NCI-H345 treated with DMSO at 0.1 percent for 48 hours (cell line): ENCODE results near the gene TTLL3.

Experiments used
- DNase-seq: peaks from one replicate; lab custom pipeline; 2025; ENCODE audit not compliant: unreplicated experiment; lab: John Stamatoyannopoulos, UW

The TTLL3 gene

DNA sequence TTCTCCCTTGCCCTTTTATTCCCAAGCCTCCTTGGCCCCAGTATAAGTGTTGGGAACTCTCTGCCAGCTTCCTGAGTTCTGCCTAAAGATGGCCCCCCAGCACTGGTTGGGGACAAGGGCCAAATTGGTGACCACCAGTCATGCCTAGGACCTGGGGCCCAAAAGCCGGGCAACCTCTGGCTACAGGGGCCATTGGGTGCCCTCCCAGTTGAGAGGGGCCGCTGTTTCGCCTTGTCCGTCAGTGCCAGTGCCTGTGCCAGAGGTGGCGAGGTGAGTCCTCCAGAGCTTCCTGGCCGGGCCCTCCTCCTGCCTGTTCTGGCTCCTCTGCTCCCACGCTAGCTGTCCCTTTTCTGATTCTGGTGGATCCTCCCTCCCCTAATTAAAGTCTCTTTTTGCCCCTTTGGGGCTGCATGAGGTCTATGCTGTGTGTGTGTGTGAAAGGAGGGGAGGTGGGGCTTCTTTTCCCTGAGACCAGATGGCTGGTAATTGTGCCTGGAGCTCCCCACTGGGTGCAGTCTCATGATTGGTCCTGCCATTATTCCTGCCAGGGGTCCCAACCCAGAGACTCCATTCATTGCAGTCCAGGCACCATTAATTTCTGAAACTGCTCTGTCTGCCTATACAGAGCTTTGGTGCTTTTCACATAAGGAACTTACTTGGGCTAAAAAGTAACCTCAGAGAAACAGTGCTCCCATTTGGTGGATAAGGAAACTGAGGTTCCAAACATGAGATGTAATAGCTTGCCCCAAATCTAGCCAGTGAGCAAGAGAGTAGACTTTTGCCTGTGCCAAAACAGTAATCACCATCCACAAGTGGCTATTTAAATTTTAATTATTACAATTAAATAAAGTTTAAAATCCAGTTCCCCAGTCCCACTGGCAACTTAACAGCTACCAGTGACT is 3.1 kb upstream of the TTLL3 start:
- no peak for DNase-seq

DNA sequence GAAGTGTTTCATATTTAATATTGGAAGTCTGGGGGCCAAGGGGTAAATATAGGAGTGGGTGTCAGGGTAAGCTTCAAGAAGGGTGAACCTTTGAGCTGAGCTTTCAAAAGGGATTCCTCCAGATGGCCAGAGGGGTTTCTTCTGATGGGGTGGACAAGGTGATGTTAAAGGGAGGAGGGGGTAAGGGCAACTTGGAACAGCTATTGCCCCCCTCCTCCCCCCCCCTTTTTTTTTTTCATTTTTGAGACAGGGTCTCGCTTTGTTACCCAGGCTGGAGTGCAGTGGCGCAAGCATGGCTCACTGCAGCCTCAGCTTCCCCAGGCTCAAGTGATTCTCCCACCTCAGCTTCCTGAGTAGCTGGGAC is 2.1 kb upstream of the TTLL3 start:
- no peak for DNase-seq

DNA sequence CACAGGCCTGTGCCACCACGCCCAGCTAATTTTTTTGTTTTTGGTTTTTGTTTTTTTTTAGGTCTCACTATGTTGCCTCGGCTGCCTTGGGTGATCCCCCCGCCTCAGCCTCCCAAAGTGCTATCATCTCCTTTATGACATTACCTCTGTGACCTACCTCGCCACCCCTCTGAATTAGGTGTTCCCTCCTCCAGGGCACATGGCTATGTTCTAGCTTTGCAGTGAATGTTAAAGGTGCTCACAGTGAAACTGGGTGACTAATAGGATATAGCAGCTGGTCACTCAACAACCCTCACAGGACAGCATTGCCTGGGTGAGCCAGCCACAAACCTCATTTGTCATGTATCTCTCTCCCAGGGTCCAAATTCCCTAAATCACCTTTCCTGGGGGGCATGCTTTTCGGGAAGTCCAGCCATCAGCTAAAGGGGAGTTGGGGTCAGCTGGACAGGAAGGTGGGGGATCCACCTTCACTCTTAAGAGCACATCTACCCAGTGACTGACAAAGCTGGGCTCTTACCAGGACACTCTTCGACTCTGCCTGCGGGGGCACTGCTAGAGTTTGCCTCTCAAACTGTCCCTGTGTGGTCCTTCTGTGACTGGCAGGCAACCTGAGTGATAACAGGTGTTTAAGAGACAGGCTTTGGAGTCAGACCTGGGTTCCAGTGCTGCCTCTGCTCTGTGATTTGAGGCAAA is 1.6 kb upstream of the TTLL3 start:
- DNase-seq: peak; percentile 31

DNA sequence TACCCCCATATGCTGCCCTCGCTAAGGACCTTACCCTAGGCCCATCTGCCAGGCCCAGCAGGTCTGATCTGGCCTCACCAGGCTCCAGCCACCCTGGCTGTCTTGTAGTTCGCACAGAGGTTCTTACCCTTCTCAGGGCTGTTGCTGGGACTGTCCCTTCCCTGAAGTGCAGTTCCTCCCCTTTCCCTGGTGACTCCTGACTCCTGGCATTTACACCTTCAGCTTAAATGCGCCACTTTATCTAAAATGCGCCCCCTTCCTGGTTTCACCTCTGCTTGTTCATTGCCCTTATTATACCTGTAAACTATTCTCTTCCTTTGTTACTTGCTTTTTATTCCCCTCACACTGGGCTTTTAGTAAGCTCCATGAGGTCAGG is 835 bp upstream of the TTLL3 start:
- DNase-seq: no peak

DNA sequence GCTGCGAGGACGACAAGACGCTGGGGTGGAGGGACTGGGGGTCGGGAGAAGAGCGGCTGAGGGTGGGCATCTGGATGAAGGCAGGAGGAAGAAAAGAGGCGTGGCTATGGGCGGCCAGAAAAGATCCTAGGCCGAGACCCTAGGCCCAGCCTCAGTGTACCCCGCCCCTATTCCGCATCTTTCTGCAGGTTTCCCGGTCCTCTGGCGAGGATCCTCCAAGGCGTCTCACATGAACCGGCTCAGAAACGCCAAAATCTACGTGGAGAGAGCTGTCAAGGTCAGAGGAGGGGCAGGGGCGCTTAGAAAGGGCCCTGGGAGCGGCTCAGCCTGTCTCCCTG is 340 bp downstream of the TTLL3 start:
- no peak for DNase-seq

DNA sequence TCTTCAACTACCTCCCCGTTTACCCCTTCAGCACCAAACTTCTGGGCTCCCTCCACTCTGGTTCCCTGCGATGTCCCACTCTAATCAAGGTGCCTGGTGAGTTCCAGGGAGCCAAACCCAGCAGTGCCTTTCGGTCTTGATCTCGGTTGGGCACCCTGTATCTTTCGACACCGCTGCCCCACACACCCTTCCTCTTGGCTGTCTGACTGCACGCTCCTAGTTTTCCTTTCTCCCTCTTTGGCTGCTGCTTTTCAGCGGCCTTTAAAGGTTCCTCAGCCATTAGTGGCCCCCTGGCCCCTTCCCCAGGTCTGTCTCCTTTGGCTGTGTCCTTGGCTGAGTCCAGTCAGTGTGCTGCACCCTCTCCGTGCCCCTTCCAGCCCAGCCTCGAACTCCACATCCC is 784 bp downstream of the TTLL3 start:
- no peak for DNase-seq

DNA sequence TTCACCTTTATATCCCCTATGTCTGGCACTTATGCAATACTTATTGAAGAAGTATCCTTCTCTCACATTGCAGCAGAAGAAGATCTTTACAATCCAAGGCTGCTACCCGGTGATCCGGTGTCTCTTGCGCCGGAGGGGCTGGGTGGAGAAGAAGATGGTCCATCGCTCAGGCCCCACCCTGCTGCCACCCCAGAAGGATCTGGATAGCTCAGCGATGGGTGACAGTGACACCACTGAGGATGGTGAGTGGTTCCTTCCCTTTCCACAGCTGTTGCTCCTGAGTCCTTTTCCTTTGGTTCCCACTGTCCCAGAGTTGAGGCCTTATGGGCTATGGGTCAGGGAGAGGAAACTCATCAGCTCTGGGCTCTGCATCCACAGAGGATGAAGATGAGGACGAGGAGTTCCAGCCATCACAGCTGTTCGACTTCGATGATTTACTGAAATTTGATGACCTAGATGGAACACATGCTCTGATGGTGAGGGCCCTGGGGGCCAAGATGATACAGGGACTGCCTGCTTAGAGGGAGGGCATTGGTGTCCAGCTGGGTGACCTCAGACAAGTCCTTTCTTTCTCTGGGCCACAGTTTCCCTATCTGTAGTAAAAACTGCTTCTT is 2.9 kb downstream of the TTLL3 start:
- no peak for DNase-seq

DNA sequence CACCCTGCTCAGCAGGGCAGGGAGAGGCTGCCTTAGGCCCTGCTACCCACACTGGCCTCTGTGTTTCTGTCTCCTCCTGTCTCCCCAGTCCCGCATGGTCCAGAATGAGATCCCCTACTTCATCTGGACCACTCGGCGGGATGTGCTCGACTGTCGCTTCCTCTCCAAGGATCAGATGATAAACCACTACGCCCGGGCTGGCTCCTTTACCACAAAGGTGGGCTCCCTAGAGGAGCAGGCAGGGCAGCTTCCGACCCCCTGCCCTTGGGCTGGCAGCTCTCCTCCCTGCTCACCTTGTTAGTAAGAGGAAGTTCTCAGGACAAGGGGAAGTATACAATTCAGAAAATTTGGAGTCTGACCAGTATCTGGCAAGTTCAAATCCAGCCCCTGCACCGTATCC is 5.9 kb downstream of the TTLL3 start:
- DNase-seq: no peak

DNA sequence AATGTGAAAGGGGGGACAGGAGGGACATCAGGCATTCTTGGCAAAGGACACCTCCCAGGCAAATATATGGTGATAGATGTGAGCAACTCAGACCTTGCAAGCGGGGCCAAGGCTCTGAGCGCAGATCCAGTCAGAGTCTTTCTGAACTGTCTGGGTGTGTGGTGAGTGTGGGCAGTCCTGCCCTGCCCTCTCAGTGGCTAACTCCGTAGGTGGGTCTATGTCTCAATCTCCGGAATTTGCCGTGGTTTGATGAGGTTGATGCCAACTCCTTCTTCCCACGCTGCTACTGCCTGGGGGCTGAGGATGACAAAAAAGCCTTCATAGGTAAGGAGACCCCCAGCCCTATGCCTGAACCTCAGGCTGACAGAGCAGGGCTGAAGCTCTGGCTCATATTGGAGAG is 7.4 kb downstream of the TTLL3 start:
- no peak for DNase-seq

DNA sequence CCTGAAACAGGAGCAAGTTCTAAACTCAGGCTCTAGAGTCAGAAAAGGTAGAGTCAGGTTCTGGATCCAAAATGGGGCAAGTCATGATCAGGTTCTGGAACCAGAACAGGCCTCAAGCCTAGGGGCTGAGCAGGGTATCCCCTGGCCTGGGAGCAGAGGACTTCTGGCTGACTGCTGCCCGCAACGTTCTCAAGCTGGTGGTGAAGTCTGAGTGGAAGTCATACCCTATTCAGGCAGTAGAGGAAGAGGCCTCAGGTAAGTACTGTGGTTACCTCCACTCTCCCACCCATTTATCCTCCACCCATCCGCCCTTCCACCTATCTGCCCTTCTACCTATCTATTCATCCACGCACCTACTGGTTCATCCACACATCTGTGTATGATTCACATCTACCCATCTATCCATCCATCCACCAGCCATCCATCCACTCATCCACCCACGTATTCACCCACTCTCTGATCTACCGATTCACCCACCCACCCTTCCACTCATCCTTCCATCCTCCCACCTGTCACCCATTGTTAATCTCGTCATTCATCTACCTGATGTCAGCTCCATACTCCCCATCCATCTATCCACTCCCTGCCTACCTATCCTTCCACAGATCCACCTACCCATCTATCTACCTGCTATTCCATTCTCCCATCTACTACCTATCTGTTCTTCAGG is 8.7 kb downstream of the TTLL3 start:
- no peak for DNase-seq

DNA sequence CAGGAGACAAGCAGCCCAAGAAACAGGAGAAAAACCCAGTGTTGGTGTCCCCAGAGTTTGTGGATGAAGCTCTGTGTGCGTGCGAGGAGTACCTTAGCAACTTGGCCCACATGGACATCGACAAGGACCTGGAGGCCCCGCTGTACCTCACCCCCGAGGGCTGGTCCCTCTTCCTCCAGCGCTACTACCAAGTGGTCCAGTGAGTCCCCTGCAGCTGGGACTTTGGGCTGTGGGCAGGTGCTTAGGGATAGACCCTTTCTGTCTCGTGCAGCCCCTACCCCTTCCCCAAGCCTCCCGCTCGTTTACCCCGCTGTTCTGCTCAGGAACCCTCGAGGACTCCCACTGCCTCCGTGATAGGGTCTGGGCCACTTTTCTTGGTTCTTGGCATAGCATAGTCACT is 10.5 kb downstream of the TTLL3 start:
- no peak for DNase-seq

DNA sequence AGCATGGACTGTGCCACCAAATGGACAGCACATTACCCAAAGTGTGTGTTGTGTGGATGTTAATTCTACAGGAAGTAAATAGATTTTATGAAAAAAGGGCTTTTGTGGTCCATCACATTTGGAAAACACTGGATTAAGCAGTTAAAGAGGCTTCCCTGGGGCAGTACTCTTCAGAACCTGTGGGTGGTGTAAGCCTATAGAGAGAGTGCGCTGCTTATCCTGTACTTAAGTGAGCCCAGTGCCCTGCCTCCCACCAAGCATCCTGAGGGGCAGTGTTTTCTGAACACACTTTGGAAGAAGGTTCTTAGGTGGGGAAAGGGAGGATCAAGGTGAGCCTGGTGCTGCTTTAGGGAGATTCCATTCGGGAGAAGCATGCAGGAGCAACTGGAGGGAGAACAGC is 10.9 kb downstream of the TTLL3 start:
- DNase-seq: no peak

DNA sequence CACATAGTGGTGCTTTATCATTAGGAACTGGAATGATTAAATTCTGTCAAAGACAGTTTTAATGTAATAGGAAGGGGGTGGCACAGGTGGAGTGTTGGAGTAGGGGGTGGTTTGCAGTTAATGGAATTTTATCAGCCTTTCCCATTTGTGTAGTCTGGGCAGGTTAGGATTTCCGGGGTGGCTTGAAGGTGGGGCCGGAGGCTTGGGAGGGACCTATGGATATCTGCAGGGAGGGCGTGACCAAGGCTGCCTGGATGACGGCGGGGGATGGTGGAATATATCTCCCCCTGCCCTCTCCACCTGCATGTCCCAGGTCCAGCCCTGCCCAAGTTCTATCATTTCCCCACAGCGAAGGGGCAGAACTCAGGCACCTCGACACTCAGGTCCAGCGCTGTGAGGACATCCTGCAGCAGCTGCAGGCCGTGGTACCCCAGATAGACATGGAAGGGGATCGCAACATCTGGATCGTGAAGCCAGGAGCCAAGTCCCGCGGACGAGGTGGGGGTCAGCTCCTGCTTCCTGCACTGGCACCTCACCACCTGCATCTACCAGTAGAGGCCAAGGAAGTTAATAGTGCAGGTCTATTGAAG is 15.5 kb downstream of the TTLL3 start:
- no peak for DNase-seq

DNA sequence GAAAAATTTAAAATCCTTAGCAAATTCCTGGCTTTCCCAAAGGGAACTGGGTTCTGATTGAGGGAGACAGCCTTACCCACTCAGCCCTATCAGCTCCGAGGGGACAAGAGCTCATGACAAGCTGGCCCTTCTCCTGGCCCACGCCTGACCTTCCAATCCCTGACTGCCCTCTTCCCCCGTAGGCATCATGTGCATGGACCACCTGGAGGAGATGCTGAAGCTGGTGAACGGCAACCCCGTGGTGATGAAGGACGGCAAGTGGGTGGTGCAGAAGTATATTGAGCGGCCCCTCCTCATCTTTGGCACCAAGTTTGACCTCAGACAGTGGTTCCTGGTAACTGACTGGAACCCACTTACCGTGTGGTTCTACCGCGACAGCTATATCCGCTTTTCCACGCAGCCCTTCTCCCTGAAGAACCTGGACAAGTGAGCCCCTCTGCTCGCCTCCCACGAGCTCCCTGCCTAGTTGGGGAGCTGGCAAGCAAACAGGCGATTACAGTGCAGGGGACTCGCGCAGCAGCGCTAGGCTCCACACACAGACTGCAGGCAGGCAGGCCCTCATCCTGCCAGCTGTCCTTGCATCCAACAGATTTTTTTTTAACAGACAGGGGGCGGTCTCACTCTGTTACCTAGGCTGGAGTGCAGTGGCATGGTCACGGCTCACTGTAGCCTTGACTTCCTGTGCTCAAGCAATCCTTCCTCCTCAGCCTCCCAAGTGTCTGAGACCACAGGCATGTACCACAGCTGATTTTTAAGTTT is 16.9 kb downstream of the TTLL3 start:
- DNase-seq: no peak

DNA sequence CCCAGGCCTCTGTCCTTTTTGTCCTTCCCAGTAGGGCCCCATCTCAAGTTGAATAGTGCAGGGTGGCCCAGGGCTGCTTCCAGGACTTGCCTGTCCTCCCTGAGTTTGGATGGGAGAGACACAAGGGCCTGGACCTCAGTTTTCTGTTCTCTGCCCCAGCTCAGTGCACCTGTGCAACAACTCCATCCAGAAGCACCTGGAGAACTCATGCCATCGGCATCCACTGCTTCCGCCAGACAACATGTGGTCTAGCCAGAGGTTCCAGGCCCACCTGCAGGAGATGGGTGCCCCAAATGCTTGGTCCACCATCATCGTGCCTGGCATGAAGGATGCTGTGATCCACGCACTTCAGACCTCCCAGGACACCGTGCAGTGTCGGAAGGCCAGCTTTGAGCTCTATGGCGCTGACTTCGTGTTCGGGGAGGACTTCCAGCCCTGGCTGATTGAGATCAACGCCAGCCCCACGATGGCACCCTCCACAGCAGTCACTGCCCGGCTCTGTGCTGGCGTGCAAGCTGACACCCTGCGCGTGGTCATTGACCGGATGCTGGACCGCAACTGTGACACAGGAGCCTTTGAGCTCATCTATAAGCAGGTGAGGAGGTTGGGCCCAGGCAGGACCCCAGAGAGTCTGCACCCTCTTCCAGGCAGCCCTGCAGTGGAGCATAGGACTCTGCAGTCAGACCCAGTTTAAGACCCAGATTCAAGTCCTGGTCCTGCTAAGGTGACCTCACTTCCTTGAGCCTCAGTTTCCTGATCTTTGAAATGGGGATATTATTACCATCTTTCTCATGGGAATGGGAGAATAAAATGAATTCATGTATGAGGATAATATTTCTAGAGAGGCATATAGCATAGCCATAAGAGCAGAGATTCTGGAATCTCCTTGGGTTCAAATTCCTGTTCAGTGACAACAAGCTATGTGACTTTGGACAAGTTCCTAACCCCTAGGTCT is 19.0 kb downstream of the TTLL3 start:
- DNase-seq: no peak

DNA sequence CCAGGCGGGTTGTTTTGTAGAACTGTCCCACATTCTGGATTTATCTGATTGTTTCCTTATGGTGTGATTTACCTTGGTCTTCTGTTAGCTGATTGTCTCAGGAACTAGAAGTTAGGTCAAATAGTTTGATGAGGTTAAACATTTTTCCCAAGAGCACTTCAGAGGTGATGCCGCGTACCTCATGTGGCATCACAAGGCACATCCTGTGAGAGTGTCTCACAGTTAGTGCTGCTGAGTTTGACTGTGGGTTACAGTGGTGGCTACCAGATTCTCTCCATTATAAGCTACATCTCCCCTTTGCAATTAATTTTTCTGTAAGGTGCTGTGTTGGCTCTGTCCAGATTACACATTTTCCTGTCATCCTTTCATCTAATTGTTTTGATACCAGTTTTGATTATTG is 21.2 kb downstream of the TTLL3 start:
- no peak for DNase-seq

DNA sequence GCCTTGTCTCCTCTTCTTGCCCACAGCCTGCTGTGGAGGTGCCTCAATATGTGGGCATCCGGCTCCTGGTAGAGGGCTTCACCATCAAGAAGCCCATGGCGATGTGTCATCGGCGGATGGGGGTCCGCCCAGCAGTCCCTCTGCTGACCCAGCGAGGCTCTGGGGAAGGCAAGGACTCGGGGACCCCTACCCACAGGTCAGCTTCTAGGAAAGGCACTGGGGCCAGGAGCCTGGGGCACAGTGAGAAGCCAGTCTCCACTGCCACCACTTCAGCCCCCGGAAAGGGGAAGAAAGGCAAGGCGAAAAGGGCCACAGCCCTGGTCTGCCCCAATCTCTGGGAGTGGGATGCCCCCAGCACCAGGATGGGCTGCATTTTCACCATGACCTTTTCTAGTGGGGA is 23.0 kb downstream of the TTLL3 start:
- no peak for DNase-seq

DNA sequence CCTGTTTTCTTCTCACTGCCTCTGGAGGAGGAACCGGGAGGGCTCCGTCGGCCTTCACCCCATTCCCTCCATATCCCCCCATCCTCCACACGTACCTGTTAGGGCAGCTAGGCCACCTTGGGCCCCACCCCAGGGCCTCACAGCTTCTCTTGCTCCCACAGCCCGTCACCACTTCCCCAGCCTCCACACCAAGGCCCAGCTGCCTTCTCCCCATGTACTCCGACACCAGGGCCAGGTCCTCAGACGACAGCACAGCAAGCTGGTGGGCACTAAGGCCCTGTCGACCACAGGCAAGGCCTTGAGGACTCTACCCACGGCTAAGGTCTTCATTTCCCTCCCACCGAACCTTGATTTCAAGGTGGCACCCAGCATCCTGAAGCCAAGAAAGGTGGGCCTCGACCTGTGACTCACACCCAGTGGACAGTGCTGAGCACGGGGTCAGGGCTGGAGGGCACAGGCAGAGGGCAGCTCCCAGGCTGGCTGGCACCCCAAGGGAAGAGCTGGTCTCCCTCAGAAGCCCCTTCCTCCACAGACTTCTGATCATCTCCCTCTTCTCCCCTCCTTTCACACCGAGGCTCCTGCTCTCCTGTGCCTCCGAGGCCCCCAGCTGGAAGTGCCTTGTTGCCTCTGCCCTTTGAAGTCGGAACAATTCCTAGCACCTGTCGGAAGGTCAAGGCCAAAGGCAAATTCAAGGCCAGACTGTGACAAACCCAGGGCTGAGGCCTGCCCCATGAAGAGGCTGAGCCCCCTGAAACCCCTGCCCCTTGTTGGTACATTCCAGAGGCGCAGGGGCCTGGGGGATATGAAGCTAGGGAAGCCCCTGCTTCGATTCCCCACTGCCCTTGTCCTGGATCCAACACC is 24.7 kb downstream of the TTLL3 start:
- no peak for DNase-seq
